SKM-1 treated with dmso at 0.1 percent for 144 hours (cell line): ENCODE results near the gene ARMC2.
"Not testable (repeated sequence)": the region's sequence is repeated elsewhere in the genome, so short reads cannot be mapped to it uniquely, and the experiment has no call there.

Source experiments
- DNase-seq: peaks from one replicate; lab custom pipeline; 2025; ENCODE audit not compliant: unreplicated experiment; lab: John Stamatoyannopoulos, UW

Gene ARMC2

DNA sequence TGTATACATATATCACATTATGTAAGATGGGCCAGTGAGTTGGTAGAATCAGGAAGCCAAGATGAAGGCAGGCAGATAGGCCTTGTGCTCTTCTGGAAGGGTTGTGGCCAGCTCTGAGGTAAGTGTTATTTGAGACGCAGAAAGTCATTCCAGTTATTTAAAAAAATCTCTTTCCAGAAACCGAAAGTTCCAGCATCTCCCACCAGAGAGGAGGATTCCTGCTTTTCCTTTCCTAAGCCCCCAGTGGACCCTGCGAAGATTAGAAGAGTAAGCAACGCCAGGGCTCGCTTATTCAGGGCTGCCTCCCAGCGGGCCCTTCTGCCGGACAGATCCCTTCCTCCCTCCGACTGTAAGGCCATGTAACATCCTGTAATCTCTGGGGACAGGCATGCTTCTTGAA is 20.4 kb downstream of the ARMC2 start:
- DNase-seq: no peak

GRCh38 chr6:108869876-108870275 is 21.7 kb downstream of the ARMC2 start:
- DNase-seq: no peak

DNA sequence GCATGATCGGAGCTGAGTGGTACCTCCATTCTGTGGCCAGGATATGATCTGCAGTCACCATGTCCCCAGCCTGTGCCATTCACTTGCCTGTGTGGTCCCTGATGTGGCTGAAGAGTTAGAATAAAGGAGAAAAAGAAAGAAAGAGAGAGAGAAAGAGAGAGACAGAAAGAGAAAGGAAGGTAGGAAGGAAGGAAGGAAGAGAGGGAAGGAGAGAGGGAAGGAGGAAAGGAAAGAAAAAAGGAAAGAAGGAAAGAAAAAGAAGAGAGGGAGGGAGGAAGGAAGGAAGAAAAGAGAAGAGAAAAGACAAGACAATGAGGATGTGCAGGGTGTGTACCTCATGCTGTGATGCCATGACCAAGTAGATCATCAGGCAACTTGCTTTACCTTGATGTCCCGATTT is 22.1 kb downstream of the ARMC2 start:
- no peak for DNase-seq

GRCh38 chr6:108872141-108872557 is 23.9 kb downstream of the ARMC2 start:
- no peak for DNase-seq

DNA sequence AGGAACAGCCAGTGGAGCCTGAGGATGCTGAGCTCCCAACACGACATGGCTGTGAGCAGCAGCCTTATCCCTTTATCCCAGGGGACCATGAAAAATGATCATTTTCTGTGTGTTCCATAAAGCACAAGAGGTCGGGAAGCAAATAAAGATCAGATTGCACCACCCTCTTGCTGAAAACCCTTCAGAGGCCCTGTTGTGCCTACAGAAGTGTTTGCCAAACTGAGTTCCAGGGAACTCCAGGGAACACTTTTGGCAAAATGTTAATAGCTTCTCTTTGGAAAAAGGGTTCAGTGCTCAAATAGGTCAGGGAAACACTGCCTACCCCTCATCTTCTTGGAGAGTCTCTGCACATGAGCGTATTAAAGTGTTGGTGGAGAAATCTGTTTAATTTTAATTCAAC is 24.4 kb downstream of the ARMC2 start:
- DNase-seq: no peak

GRCh38 chr6:108873251-108873650 is 25.0 kb downstream of the ARMC2 start:
- DNase-seq: no peak

DNA sequence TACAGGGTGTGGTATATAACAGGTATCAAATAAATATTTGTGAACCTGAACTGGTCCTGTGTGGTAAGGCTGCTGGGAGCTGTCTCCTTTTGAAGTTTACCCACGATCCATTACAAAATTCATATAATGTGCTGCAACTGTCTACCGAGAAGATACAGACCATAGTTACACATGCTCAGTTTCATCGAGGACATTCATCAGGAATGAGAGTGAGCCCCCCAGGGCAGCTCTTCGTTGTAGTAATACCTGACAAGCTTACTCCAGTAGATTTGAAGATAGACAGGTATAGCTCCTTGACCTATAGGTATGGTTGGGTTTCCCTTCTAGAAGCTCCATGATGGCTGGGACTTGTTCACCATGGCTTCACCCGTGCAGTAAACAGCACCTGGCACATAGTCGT is 25.7 kb downstream of the ARMC2 start:
- no peak for DNase-seq

DNA sequence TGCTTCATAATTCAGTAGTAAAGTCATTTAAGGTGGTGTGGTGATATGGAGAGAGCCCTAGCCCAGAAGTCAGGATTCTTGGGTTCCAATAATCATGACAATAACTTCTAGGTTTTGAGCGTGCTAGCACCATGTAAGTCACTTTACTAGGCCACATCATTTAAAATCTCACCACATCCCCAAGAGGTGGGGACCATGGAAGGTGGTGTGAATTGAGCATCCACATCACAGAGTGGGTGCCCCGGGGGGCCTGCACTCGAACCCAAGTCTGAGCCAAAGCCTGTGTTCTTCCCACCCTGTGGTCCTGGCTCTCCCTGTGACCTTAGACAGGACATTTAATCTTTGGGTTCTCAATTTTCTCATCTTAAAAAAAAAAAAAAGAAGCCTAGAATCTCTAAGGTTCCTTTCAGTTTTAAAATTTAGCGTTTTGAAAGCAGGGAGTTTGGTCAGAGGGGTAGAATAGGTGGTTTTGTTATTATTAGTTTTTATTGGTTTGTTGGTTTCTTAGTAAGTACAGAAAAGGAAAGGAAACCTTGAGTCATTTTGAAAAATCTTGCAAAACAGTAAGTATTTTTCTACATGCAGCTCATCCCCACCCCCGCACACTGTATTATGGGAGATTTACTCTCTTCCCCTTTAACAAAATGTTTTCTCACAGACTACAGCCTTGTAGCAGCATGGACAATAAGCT is 26.4 kb downstream of the ARMC2 start:
- peak; percentile 53 for DNase-seq

DNA sequence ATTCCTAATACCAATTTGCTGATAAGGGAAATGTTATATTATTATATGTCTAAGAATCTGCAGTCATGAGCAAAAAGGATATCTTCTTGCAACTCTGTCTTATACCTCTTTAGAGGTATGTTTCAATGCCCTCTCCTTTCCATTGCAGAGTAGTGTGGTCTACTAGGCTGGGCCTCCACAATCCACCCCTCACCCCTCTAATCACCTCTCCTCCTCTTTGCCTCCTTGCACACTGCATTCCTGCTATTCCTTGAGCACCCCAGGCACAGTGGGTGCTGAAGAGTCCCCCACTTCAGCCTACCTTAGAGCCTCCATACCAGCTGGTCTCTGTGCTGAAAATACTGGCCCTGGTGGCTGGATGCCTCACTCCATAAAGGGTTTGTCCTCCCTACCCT is 26.9 kb downstream of the ARMC2 start:
- DNase-seq: no peak

DNA sequence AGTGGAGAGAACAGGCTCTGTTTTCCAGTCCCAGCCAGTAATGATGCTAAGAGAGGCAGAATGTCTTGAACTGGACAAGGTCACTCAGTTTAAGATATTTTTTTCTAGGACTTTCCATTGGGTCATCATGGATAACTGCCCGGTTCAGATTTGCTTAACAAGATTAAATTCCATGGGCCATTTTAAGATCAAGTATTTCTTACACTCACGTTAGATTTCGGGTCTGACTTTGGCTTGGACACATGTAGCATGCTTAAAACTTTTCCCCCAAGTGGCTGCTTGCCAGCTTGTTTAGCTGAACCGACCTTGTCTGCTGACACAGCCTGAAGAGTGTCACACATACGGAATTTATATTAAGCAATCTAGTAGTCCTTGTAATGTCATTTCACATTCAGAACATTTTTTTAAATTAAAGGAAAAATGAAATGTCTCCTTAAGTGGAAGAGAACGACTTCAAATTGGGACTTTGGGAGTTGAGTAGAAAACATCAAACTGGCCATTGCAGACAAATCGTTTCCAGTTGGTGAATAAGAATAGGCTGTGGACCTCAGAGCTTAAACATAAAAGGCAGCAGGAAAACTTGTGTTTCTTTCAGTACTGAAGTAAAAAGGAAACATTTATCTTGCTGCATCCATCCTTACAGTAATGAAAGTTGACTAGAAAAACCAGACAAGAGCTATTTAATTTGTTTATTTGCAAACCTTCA is 29.0 kb downstream of the ARMC2 start:
- no peak for DNase-seq

- no peak for DNase-seq
Observed at GRCh38 chr6:108878942-108879341, 30.7 kb downstream of the ARMC2 start.

DNA sequence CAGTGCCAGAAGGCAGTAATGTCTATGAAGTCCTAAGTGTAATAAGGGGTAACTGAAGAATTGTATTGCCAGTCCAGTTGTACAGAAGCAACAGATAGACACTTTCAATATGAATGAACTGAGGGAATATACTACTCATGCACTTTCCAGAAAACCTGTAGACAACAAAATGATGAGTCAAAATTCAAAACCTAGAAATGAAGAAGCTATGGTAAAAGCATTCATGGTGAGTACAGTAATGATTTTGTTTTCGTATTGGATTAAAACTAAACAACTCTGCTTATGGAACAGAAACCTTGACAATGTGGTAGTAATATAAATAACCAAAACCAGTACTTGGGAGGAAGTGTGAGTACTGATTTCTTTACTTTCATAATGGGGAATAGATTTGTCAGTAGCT is 35.0 kb downstream of the ARMC2 start:
- no peak for DNase-seq

GRCh38 chr6:108884211-108885059 is 36.2 kb downstream of the ARMC2 start:
- peak; percentile 12 for DNase-seq

DNA sequence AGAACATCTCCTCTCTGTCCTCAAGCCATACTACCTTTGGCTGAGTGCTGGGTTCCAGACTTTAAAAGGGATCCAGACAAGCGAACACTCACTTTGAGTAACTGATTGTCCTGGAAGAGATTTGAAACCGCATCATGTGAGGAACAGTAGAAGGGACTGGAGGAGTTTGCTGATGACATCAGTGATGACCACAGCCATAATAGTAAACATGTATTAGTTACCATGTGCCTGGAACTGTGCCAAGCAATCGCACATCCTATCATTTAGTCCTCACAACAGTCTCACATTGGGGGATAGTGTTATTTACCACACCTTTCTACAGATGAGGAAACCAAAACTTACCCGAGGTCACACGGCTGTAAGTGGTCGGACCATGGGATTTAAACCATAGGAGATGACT is 39.8 kb downstream of the ARMC2 start:
- no peak for DNase-seq

DNA sequence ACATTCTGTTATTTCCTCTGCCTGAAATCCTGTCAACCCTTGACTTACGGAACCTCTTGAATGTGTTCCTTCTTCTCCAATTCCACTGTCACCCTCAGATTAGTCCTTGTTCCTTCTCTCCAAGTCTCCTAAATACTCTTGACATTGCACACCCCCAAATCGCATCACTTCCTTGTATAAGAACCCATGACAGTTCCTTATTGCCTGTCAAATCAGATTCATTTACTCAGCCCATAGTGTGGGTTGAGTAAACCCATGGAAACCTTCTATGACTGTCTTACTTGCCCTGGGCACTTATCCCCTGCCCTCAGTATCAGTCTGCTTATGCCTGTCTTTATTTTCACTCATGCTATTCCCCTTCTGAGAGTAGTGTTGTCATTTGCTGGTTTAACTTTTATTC is 40.5 kb downstream of the ARMC2 start:
- no peak for DNase-seq

DNA sequence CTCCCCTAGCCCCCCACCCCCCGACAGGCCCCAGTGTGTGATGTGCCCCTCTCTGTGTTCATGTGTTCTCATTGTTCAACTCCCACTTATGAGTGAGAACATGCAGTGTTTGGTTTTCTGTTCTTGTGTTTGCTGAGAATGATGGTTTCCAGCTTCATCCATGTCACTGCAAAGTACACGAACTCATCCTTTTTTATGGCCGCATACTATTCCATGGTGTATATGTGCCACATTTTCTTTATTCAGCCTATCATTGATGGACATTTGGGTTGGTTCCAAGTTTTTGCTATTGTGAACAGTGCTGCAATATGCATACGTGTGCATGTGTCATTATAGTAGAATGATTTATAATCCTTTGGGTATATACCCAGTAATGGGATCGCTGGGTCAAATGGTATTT is 42.7 kb downstream of the ARMC2 start:
- not testable (repeated sequence) for DNase-seq

DNA sequence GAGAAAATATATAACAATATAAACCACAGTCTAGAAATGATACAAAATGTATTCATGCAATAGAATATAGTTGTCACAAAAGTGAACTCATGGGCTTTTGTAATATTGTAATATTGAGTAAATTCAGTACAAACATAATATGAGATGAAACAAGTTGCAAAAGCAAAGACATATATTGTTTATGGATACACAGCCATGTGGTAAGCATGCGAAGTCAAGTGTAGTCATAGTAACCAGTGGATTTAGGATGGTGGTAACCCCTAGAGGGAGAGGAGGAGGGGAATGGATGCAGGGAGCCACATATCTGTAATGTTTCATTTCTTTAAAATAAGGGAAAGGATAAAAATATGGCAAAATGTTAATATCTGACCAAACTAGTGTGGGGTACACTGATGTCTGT is 47.3 kb downstream of the ARMC2 start:
- DNase-seq: peak; percentile 44

DNA sequence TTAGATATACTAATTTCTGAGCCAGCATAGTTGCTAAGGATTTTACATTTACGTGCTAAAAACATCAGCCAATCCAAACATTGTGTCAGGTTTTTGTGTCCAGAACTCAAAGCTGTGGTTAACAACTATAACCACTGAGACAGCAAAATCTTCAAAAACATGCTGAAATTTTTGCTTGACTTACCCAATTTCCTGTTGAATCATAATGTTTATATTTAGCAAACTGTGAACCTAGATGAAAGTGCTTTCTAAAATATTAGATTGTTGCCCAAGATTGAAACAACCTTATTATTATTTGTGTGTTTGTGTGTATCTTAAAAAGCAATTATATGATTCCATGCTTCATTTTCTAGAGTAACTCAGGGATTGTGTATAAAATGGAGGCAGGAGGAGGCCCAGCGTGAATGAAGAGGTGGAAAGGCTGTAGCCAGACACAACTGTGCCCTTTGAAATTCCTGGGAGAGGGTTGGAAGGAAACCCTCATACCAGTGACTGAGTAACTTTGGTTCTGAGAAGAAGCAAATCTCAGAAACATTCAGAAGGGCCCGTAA is 48.0 kb downstream of the ARMC2 start:
- DNase-seq: peak; percentile 84

DNA sequence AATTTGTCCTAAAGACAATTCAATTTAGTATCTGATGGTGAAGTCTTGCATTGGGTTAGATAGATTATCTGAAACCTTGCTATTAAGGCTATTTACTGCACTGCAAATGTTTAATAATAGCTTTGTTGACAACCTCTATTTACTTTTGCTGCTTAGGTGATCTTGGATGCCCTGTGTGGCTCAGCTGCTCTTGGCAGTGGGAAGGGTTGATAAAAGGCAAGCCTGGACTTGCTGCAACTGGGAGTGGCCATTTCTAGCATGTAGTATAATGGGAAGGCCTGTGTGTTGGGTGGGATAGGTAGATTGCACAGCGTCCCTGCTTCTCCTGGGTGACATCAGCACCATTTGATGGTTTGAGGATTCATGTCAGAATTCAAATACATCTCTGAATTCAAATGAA is 49.1 kb downstream of the ARMC2 start:
- no peak for DNase-seq

DNA sequence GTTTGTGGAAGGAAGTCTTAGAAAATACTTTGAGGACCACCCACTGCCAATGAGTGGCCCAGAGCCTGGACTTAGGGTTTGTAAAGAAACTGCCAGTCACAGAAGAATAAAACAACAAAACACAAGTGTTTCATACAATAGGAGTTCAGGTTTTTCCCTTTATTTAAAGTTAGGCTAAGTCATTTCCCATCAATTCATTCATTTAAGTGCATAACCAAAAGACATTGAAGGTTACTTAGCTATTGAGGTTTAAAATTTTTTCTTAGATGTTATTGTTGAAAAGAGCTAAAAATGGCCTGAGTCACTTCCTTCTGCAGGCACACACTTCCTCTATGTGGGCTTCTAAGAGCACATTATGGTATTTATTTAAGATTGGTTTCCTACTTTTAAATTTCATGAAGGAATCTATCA is 54.2 kb downstream of the ARMC2 start:
- DNase-seq: peak; percentile 52

- DNase-seq: no peak
Observed at GRCh38 chr6:108903796-108904195, 55.6 kb downstream of the ARMC2 start.

DNA sequence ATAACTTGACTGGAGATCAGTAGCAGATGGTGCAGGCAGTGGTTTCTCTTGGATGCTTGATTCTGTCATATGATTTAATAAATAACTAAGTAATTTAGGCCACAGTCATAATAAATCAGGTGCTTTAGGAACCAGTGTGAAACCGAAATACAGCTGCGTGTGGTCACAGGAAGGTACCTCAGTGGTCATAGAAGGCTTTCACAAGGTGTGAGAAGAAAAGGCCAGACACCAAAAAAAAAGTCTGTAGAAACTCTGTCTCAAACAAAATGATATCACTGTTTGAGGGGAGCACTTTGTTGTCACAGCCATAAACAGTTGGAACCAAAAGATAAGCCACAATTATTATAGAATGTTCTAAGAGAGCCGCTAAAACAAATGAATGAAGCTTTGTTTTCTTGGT is 56.5 kb downstream of the ARMC2 start:
- no peak for DNase-seq
